K562 (cell line): Measurements from ENCODE around the gene MYO15B. TPM values are rescaled to one million over a fixed set of nuclear protein-coding genes. Genes with fewer than 3 reads are reported as not detected.

Experiments
- CCAR2 ChIP-seq: fragments of 200-400 bp; formaldehyde crosslinking; IDR thresholded peaks from 2 replicates; pipeline ENCODE4 v1.6.1; 2017; ENCODE audit warnings: mild to moderate bottlenecking, low read depth, low read length
- CHD2 ChIP-seq: IDR thresholded peaks from 2 replicates; pipeline ENCODE4 v1.6.1; 2011; ENCODE audit warnings: low read depth, low read length
- DMBX1 ChIP-seq: fragments of 250-450 bp; sonication (Bioruptor Pico); IDR thresholded peaks from 2 replicates; pipeline ENCODE4 v1.8.0; 2022; ENCODE audit warnings: inconsistent platforms, mild to moderate bottlenecking, moderate library complexity, borderline replicate concordance
- EP300 ChIP-seq: IDR thresholded peaks from 2 replicates; pipeline ENCODE4 v1.6.1; 2012; ENCODE audit warnings: low read length, improper control_type of control experiment
- ESRRA ChIP-seq: fragments of 450-650 bp; IDR thresholded peaks from 2 replicates; pipeline ENCODE4 v1.6.1; 2014; ENCODE audit warnings: low read depth, mild to moderate bottlenecking, moderate library complexity, borderline replicate concordance
- ESRRB ChIP-seq: fragments of 250-450 bp; sonication (Bioruptor Pico); IDR thresholded peaks from 2 replicates; pipeline ENCODE4 v1.5.0; 2020; ENCODE audit warnings: mild to moderate bottlenecking, moderate library complexity, borderline replicate concordance
- FOXK1 ChIP-seq: sonication (generic); formaldehyde crosslinking; IDR thresholded peaks from 2 replicates; pipeline ENCODE4 v1.8.0; 2022; ENCODE audit warnings: missing genetic modification reagents, mild to moderate bottlenecking, borderline replicate concordance
- HNRNPK ChIP-seq: fragments of 200-400 bp; formaldehyde crosslinking; IDR thresholded peaks from one replicate; pipeline ENCODE4 v1.6.1; 2018; ENCODE audit warnings: mild to moderate bottlenecking, low read depth, low read length; ENCODE audit not compliant: poor library complexity, severe bottlenecking
- JUN ChIP-seq, 2 experiments: sonication (generic) in 1 of 2; formaldehyde crosslinking in 1 of 2; IDR thresholded peaks; 2 replicates each; pipeline versions ENCODE4 v1.6.1 to v1.8.0; 2012 to 2022; ENCODE audit warnings: borderline replicate concordance in 2 of 2, mild to moderate bottlenecking in 2 of 2, improper control_type of control experiment in 1 of 2, low read depth in 1 of 2, low read length in 1 of 2, missing genetic modification reagents in 1 of 2
- MEIS2 ChIP-seq: fragments of 450-650 bp; IDR thresholded peaks from 2 replicates; pipeline ENCODE4 v1.6.1; 2014; ENCODE audit warnings: mild to moderate bottlenecking; ENCODE audit not compliant: partially characterized antibody
- NCOA2 ChIP-seq, 2 experiments: fragments of 450-650 bp; IDR thresholded peaks; 2 replicates each; pipeline ENCODE4 v1.6.1; 2018; ENCODE audit warnings: mild to moderate bottlenecking in 2 of 2, moderate library complexity in 1 of 2; ENCODE audit not compliant: partially characterized antibody in 2 of 2
- NFE2 ChIP-seq: IDR thresholded peaks from 2 replicates; pipeline ENCODE4 v1.6.1; 2014; ENCODE audit warnings: antibody characterized with exemption, low read depth
- NR2C2 ChIP-seq, 2 experiments: fragments of 200-800 bp in 1 of 2; sonication (Bioruptor generic) in 1 of 2; sonication (generic) in 1 of 2; formaldehyde crosslinking in 1 of 2; IDR thresholded peaks; 2 replicates each; pipeline versions ENCODE4 v1.6.1 to v1.8.0; 2016 to 2022; ENCODE audit warnings: mild to moderate bottlenecking in 1 of 2, missing compliant biosample characterization in 1 of 2, missing genetic modification characterization in 1 of 2, missing genetic modification reagents in 1 of 2
- PHF21A ChIP-seq: fragments of 450-650 bp; IDR thresholded peaks from 2 replicates; pipeline ENCODE4 v1.6.1; 2017; ENCODE audit warnings: low read depth, borderline replicate concordance
- PKNOX1 ChIP-seq: fragments of 450-650 bp; IDR thresholded peaks from 2 replicates; pipeline ENCODE4 v1.6.1; 2016
- PYGO2 ChIP-seq: fragments of 450-650 bp; IDR thresholded peaks from 2 replicates; pipeline ENCODE4 v1.6.1; 2016; ENCODE audit warnings: mild to moderate bottlenecking, missing genetic modification characterization, moderate library complexity, missing compliant biosample characterization
- SPI1 ChIP-seq: IDR thresholded peaks from 2 replicates; pipeline ENCODE4 v1.6.1; 2011; ENCODE audit warnings: low read depth, low read length, control low read depth, borderline replicate concordance
- TCF7L2 ChIP-seq: fragments of 150-350 bp; IDR thresholded peaks from 2 replicates; pipeline ENCODE4 v1.6.1; 2016; ENCODE audit warnings: low read depth, mild to moderate bottlenecking, low read length, moderate library complexity
- TEAD4 ChIP-seq, 2 experiments: sonication (generic) in 1 of 2; formaldehyde crosslinking in 1 of 2; IDR thresholded peaks; 2 replicates each; pipeline versions ENCODE4 v1.6.1 to v1.8.0; 2012 to 2022; ENCODE audit warnings: borderline replicate concordance in 1 of 2, inconsistent platforms in 1 of 2, low read length in 1 of 2, mild to moderate bottlenecking in 1 of 2, missing genetic modification reagents in 1 of 2
- USF1 ChIP-seq: sonication (generic); formaldehyde crosslinking; IDR thresholded peaks from 2 replicates; pipeline ENCODE4 v1.9.0; 2022; ENCODE audit warnings: mild to moderate bottlenecking, missing genetic modification reagents
- ZNF224 ChIP-seq: sonication (generic); formaldehyde crosslinking; IDR thresholded peaks from 2 replicates; pipeline ENCODE4 v1.8.0; 2022; ENCODE audit warnings: mild to moderate bottlenecking, missing genetic modification reagents
- ZNF507 ChIP-seq: conservative IDR thresholded peaks from 2 replicates; pipeline ENCODE4 v1.6.1; 2017; ENCODE audit warnings: missing genetic modification characterization, missing compliant biosample characterization
- ZNF639 ChIP-seq, 2 experiments: fragments of 200-800 bp in 1 of 2; sonication (Bioruptor generic) in 1 of 2; sonication (generic) in 1 of 2; formaldehyde crosslinking in 1 of 2; IDR thresholded peaks in 1 of 2; conservative IDR thresholded peaks in 1 of 2; 2 replicates each; pipeline versions ENCODE4 v1.5.0 to v1.6.1; 2016 to 2020; ENCODE audit warnings: missing compliant biosample characterization in 1 of 2, missing genetic modification characterization in 1 of 2, missing genetic modification reagents in 1 of 2
- ZSCAN32 ChIP-seq: fragments of 450-650 bp; formaldehyde crosslinking; IDR thresholded peaks from 2 replicates; pipeline ENCODE4 v1.4.0; 2020; ENCODE audit warnings: mild to moderate bottlenecking, moderate library complexity
- polyA plus RNA-seq, 8 experiments: library from polyadenylated mRNA; depleted of rRNA in 4 of 8; stranded (reverse) in 5 of 8; unstranded in 3 of 8; fragments of >200 nt; fragmentation: Nextera tagmentation in 2 of 8; fragmentation: Illumina TruSeq in 1 of 8; extraction: Ambion mirVana in 2 of 8; extraction: Trizol in 1 of 8; gene quantifications; 2 replicates each; pipeline versions ENCODE4 v1.2.1 to v1.2.3, GENCODE V29; 2011 to 2014; ENCODE audit warnings: inconsistent platforms in 1 of 8, missing spikeins in 1 of 8
- total RNA-seq, 7 experiments: library from RNA; depleted of rRNA in 6 of 7; stranded (reverse); fragments of >200 nt in 6 of 7; fragmentation: Illumina TruSeq in 2 of 7; extraction: Trizol in 2 of 7; gene quantifications; 2 replicates each; pipeline versions ENCODE4 v1.2.1 to v1.2.3, GENCODE V29; 2011 to 2021; ENCODE audit warnings: low replicate concordance in 1 of 7

Gene MYO15B
- total and polyA plus RNA-seq, 9 of the 15 experiments (the other 6 are each of a cell fraction or from before 2014, with no cell fraction given) = 0.05 to 3.1 (median 0.83) TPM; not detected in 2

DNA sequence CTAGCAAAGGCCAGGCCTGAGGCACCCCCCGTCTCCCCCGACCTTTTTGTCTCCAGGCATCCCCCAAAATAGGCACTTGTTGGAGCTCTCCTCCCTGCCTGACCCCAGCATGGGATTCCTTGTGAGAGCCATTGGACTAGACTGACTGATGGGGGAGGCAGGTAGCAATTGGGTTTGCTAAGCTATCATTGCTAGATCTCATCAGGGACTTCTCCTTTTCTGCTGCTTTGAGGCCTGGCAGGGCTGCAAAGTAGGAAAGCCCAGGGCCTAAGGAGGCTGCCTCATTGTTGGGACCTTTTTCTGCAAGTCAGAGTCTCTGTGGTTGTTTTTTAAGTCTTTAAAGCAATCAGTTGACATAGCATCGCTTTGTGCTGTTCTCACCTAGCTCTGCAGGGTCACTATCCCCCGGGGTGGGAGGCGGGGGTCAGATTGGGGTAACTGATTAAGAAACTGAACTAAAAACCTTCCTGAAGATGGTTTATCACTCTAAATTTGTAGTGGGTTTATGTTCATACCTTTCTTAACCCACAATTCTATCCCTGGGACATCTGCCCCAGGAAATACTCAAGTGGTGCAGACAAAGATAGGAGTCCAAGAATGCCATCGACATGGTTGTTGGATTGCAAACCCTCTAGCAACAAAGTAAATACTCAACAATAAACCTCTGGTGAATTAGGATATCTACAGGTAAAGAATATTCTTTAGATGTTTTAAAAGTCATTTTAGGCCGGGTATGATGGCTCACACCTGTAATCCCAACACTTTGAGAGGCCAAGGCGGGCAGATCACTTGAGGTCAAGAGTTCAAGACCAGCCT lies 34.1 kb upstream of the MYO15B start (continued):
- TF ChIP-seq DMBX1 (CRISPR knock-in tag) (no peak), PKNOX1 (no peak), CCAR2 (no peak), CHD2 (no peak), TCF7L2 (no peak), ZNF224 (CRISPR knock-in tag) (no peak), PHF21A (no peak), ZNF507 (tag) (no peak), JUN (IDR thresholded peaks at IDR 0.05; ENCODE audit: borderline replicate concordance, low read depth, low read length) (no peak), JUN (CRISPR knock-in tag; IDR thresholded peaks at IDR 0.05; ENCODE audit: borderline replicate concordance) (no peak), HNRNPK (no peak), ZNF639 (CRISPR knock-in tag; conservative IDR thresholded peaks at IDR 0.05 in 1 of 2, IDR thresholded peaks at IDR 0.05 in 1 of 2) (no peak), SPI1 (peak; percentile 93), ESRRB (no peak), NCOA2 (IDR thresholded peaks at IDR 0.05; ENCODE audit: partially characterized antibody in 2 of 2) (no peak), FOXK1 (CRISPR knock-in tag) (no peak), NR2C2 (CRISPR knock-in tag; IDR thresholded peaks at IDR 0.05) (no peak), NR2C2 (tag; IDR thresholded peaks at IDR 0.05) (0 out of 2 replicates have a peak, but pooled peaks have one; percentile 22), PYGO2 (tag) (no peak), TEAD4 (IDR thresholded peaks at IDR 0.05; ENCODE audit: low read length) (no peak), TEAD4 (CRISPR knock-in tag; IDR thresholded peaks at IDR 0.05; ENCODE audit: borderline replicate concordance) (no peak), NFE2 (0 out of 2 replicates have a peak, but pooled peaks have one; percentile 35), EP300 (no peak), USF1 (no peak), ZSCAN32 (CRISPR knock-in tag) (no peak), MEIS2 (no peak), ESRRA (no peak)
